ENCODE measurements around the gene BCL2. TPM values are rescaled to one million over a fixed set of nuclear protein-coding genes. Genes with fewer than 3 reads are reported as not detected.

The BCL2 gene
- total RNA-seq, 1 donor from 2014 or later, result 17.3 TPM

DNA sequence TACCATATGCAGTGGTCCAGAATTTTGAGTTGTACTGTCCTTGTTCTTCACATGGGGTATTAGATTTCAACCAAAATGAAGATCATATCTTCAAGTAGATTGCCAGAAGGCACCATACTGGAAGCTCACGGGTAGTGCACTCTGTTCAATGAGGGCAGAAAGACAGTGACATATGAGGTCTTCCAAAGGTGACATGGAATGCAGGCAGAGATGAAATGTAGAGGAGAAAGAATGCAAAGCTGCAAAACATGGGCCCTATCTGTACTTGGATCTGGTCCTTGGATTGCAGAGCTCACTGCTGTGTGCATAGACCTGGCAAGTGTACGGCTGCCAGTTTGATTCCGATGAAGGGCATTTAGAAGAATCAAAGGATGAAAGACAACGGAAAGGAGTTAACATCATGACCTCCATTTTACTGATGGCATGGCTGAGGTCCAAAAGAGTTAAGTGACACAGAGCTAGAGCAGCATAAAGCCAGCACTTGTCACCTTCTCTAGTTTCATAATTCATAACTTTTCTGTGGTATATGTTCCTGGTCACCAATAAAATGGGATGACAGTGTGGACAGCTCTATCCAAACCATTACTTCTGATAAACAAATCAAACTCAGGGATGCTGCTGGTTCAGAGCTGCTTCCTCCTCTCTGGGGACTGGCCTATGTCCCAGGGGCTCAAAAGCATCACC lies 64.7 kb downstream of the BCL2 start:
- intact Hi-C loops (cut with DNase I), result no loop called here
- no peak overlapping the region for H3K27ac ChIP-seq
- no peak for ATAC-seq

GRCh38 chr18:63253428-63254372 lies 65.9 kb downstream of the BCL2 start:
- no peak for TF ChIP-seq CTCF (IDR thresholded peaks at IDR 0.05)
- intact Hi-C loops (cut with DNase I), result no loop called here
- DNase-seq, result no peak
- Histone ChIP-seq H3K4me1 (peaks cover 4% of the 10 kb centered on the region), H3K36me3 (no peaks in the 10 kb centered on the region), H3K9me3 (no peaks in the 10 kb centered on the region), H3K27ac (peak overlapping the region; percentile 26), H3K27me3 (no peaks in the 10 kb centered on the region), H3K4me3 (no peak overlapping the region)
- ATAC-seq, result peak; percentile 73

More for the DNA sequence above, 64.7 kb downstream of the BCL2 start:
- no peaks in the 10 kb centered on the region for H3K27me3 ChIP-seq
- peaks cover 4% of the 10 kb centered on the region for H3K4me1 ChIP-seq
- TF ChIP-seq CTCF (IDR thresholded peaks at IDR 0.05), result no peak
- no peak for DNase-seq
- H3K4me3 ChIP-seq, result no peak overlapping the region
- no peaks in the 10 kb centered on the region for H3K36me3 ChIP-seq
- H3K9me3 ChIP-seq, result no peaks in the 10 kb centered on the region

GRCh38 chr18:63253014-63253413 lies 66.6 kb downstream of the BCL2 start:
- no peak overlapping the region for H3K4me3 ChIP-seq
- no peak for TF ChIP-seq CTCF (IDR thresholded peaks at IDR 0.05)
- ATAC-seq (peak; percentile 7), DNase-seq (no peak)
- H3K9me3 ChIP-seq, result no peaks in the 10 kb centered on the region
- H3K27me3 ChIP-seq, result no peaks in the 10 kb centered on the region
- no peaks in the 10 kb centered on the region for H3K36me3 ChIP-seq
- H3K4me1 ChIP-seq, result peaks cover 4% of the 10 kb centered on the region
- H3K27ac ChIP-seq, result peak overlapping the region; percentile 26
- intact Hi-C loops (cut with DNase I), result no loop called here

GRCh38 chr18:63249771-63250170 lies 69.8 kb downstream of the BCL2 start:
- ATAC-seq, result peak; percentile 77
- no peak for DNase-seq
- Histone ChIP-seq H3K4me3 (no peak overlapping the region), H3K36me3 (no peaks in the 10 kb centered on the region), H3K4me1 (peaks cover 8% of the 10 kb centered on the region), H3K9me3 (no peaks in the 10 kb centered on the region), H3K27me3 (no peaks in the 10 kb centered on the region), H3K27ac (no peak overlapping the region)
- TF ChIP-seq CTCF (IDR thresholded peaks at IDR 0.05), result no peak
- intact Hi-C loops (cut with DNase I), result no loop called here

GRCh38 chr18:63247926-63248325 lies 71.6 kb downstream of the BCL2 start:
- Histone ChIP-seq H3K27me3 (no peaks in the 10 kb centered on the region), H3K36me3 (no peaks in the 10 kb centered on the region), H3K4me1 (peaks cover 3% of the 10 kb centered on the region), H3K27ac (no peak overlapping the region), H3K4me3 (no peak overlapping the region), H3K9me3 (no peaks in the 10 kb centered on the region)
- TF ChIP-seq CTCF (IDR thresholded peaks at IDR 0.05), result no peak
- intact Hi-C loops (cut with DNase I), result no loop called here
- DNase-seq (no peak), ATAC-seq (no peak)
